Cerebellar cortex (tissue), 1 donor: ENCODE measurements around the gene TBX3.

Source experiments
- DNase-seq: peaks from one replicate; pipeline ENCODE4 v3.0.0-alpha.2; 2015; ENCODE audit warnings: low spot score

TBX3 gene

GRCh38 chr12:114668151-114668885 lies 15.7 kb downstream of the TBX3 start:
- DNase-seq: peak; percentile 26

- DNase-seq: no peak
These were observed 16.3 kb downstream of the TBX3 start for GRCh38 chr12:114667669-114668150.

- DNase-seq: no peak
These were observed 17.0 kb downstream of the TBX3 start for GRCh38 chr12:114666746-114667668.

GRCh38 chr12:114665411-114666260 lies 18.3 kb downstream of the TBX3 start:
- DNase-seq: no peak

- no peak for DNase-seq
These were observed 19.2 kb downstream of the TBX3 start for GRCh38 chr12:114664651-114665320.

GRCh38 chr12:114662512-114663177 lies 21.3 kb downstream of the TBX3 start:
- DNase-seq: peak; percentile 66

- no peak for DNase-seq
These were observed 22.7 kb downstream of the TBX3 start for GRCh38 chr12:114661245-114661644.

- DNase-seq: no peak
These were observed 24.9 kb downstream of the TBX3 start for GRCh38 chr12:114659084-114659483.

GRCh38 chr12:114658002-114658441 lies 26.0 kb downstream of the TBX3 start:
- no peak for DNase-seq

- DNase-seq: no peak
These were observed 26.4 kb downstream of the TBX3 start for GRCh38 chr12:114657597-114657920.

GRCh38 chr12:114656906-114657596 lies 26.9 kb downstream of the TBX3 start:
- no peak for DNase-seq

- no peak for DNase-seq
These were observed 27.8 kb downstream of the TBX3 start for GRCh38 chr12:114655934-114656749.

- no peak for DNase-seq
These were observed 34.4 kb downstream of the TBX3 start for GRCh38 chr12:114649585-114649984.

GRCh38 chr12:114648711-114649110 lies 35.3 kb downstream of the TBX3 start:
- DNase-seq: no peak

GRCh38 chr12:114638790-114639435 lies 45.1 kb downstream of the TBX3 start:
- no peak for DNase-seq

GRCh38 chr12:114636723-114637480 lies 47.1 kb downstream of the TBX3 start:
- peak; percentile 2 for DNase-seq

- no peak for DNase-seq
These were observed 52.7 kb downstream of the TBX3 start for GRCh38 chr12:114631242-114631641.

- DNase-seq: no peak
These were observed 55.8 kb downstream of the TBX3 start for GRCh38 chr12:114628199-114628598.
